Measurements from ENCODE around the gene GPR148. TPM values are rescaled to one million over a fixed set of nuclear protein-coding genes. Genes with fewer than 3 reads are reported as not detected.

Gene GPR148
- total and polyA plus RNA-seq, 2 donors (not counting 1 experiment from before 2014, with no cell fraction given), result not detected

DNA sequence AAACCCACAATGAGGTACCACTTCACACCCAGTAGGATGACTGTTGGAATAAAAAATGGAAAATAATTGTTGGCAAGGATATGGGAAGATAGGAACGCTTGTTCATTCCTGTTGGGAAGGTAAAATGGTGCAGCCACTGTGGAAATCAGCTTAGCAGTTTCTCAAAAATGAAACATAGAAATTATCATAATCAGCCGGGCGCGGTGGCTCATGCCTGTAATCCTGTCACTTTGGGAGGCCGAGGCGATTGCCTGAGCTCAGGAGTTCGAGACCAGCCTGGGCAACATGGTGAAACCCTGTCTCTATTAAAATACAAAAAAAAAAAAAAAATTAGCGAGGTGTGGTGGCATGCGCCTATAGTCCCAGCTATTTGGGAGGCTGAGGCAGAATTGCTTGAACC, 49.9 kb downstream of the GPR148 start:
- Histone ChIP-seq H3K9me3 (ENCODE audit: control insufficient read depth, insufficient read depth, low read depth, low read length) (no peaks in the 10 kb centered on the region), H3K27me3 (ENCODE audit: control insufficient read depth, insufficient read depth, low read length) (no peaks in the 10 kb centered on the region)

More for the DNA sequence above, 49.9 kb downstream of the GPR148 start:
- Histone ChIP-seq H4K20me1 (ENCODE audit: control insufficient read depth, extremely low read depth, insufficient read depth, low read length) (no peaks in the 10 kb centered on the region), H3K27ac (ENCODE audit: insufficient read depth, low read length) (no peak overlapping the region), H3K36me3 (ENCODE audit: control insufficient read depth, insufficient read depth, low read length) (no peaks in the 10 kb centered on the region), H2AFZ (ENCODE audit: low read length) (no peak overlapping the region), H3K9ac (ENCODE audit: insufficient read depth, low read length) (no peak overlapping the region), H3K4me3 (replicated peaks in 1 of 4; ENCODE audit: control extremely low read depth in 1 of 4, insufficient read depth in 1 of 4, low read depth in 3 of 4, low read length in 4 of 4) (no peak overlapping the region), H3K4me2 (ENCODE audit: extremely low read depth, insufficient read depth, low read length) (no peak overlapping the region), H3K4me1 (ENCODE audit: control insufficient read depth, extremely low read depth, insufficient read depth, low read length) (no peaks in the 10 kb centered on the region), H3K79me2 (ENCODE audit: control insufficient read depth, insufficient read depth, low read length) (no peaks in the 10 kb centered on the region)
- no peak for TF ChIP-seq EZH2 (IDR thresholded peaks at IDR 0.05; ENCODE audit: low read length, missing control alignments)
- TF ChIP-seq, protein P1, sequence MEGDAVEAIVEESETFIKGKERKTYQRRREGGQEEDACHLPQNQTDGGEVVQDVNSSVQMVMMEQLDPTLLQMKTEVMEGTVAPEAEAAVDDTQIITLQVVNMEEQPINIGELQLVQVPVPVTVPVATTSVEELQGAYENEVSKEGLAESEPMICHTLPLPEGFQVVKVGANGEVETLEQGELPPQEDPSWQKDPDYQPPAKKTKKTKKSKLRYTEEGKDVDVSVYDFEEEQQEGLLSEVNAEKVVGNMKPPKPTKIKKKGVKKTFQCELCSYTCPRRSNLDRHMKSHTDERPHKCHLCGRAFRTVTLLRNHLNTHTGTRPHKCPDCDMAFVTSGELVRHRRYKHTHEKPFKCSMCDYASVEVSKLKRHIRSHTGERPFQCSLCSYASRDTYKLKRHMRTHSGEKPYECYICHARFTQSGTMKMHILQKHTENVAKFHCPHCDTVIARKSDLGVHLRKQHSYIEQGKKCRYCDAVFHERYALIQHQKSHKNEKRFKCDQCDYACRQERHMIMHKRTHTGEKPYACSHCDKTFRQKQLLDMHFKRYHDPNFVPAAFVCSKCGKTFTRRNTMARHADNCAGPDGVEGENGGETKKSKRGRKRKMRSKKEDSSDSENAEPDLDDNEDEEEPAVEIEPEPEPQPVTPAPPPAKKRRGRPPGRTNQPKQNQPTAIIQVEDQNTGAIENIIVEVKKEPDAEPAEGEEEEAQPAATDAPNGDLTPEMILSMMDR (conservative IDR thresholded peaks at IDR 0.05 in 1 of 2, IDR thresholded peaks at IDR 0.05 in 1 of 2; ENCODE audit: low read depth in 1 of 2, low read length in 2 of 2), result no peak
- DNase-seq (ENCODE audit: low read depth in 2 of 2), result no peak

Other genes starting within 250 kb of the GPR148 start
- not detected in 2 replicates for gene POTEI, start 219.7 kb upstream of the GPR148 start, total RNA-seq
- not detected in 2 replicates for gene POTEI, start 219.7 kb upstream of the GPR148 start, polyA plus RNA-seq
- not detected in 2 replicates for gene CFC1B, start 207.8 kb upstream of the GPR148 start, total RNA-seq
- gene CFC1B, start 207.8 kb upstream of the GPR148 start, polyA plus RNA-seq, result not detected in 2 replicates
- gene CFC1, start 129.5 kb upstream of the GPR148 start, total RNA-seq, result not detected in 2 replicates
- not detected in 2 replicates for gene CFC1, start 129.5 kb upstream of the GPR148 start, polyA plus RNA-seq
- not detected in 2 replicates for gene POTEJ, start 117.6 kb upstream of the GPR148 start, total RNA-seq
- 0.01 TPM in 1 of 2 replicates, not detected in the other for gene POTEJ, start 117.6 kb upstream of the GPR148 start, polyA plus RNA-seq
- not detected in 2 replicates for gene AMER3, start 26.5 kb downstream of the GPR148 start, total RNA-seq
- not detected in 2 replicates for gene AMER3, start 26.5 kb downstream of the GPR148 start, polyA plus RNA-seq
- 0.83 and 1.5 TPM in 2 replicates for gene ARHGEF4, start 107.8 kb downstream of the GPR148 start, total RNA-seq
- 0.05 and 0.66 TPM in 2 replicates for gene ARHGEF4, start 107.8 kb downstream of the GPR148 start, polyA plus RNA-seq

Measured in fibroblast of lung (primary cell).